ENCODE measurements around the gene PRKG1. TPM values are rescaled to one million over a fixed set of nuclear protein-coding genes. Genes with fewer than 3 reads are reported as not detected.
A peak's percentile ranks its signal among the peaks of the same experiment; 100 is the strongest.

Gene PRKG1
- total RNA-seq, 2 donors from 2014 or later: 31.5 to 34.7 TPM

- no peak for DNase-seq
- no peak for ATAC-seq
- intact Hi-C loops (cut with DNase I): loop anchor here in 1 of 2 donors (5.0 kb wide), 1 partner anchor 167 kb away; no protein-coding TSS in a partner anchor
Measured at GRCh38 chr10:51075043-51075872, 971 bp downstream of the PRKG1 start.

- DNase-seq: no peak
- intact Hi-C loops (cut with DNase I): loop anchor here in 1 of 2 donors (5.0 kb wide), 1 partner anchor 166 kb away; no protein-coding TSS in a partner anchor
Measured at GRCh38 chr10:51075873-51076229, 1.6 kb downstream of the PRKG1 start.

GRCh38 chr10:51076299-51076841 is 2.1 kb downstream of the PRKG1 start:
- intact Hi-C loops (cut with DNase I): loop anchor here in 1 of 2 donors (5.0 kb wide), 1 partner anchor 166 kb away; no protein-coding TSS in a partner anchor
- DNase-seq (no peak), ATAC-seq (no peak)

More at GRCh38 chr10:51075873-51076229, 1.6 kb downstream of the PRKG1 start:
- ATAC-seq: no peak

- ATAC-seq (no peak), DNase-seq (no peak)
- intact Hi-C loops (cut with DNase I): loop anchor here in 1 of 2 donors (5.0 kb wide), 1 partner anchor 165 kb away; no protein-coding TSS in a partner anchor
Measured at GRCh38 chr10:51077074-51077473, 2.8 kb downstream of the PRKG1 start.

GRCh38 chr10:51077507-51077906 is 3.2 kb downstream of the PRKG1 start:
- intact Hi-C loops (cut with DNase I): loop anchor here in 1 of 2 donors (5.0 kb wide), 1 partner anchor 165 kb away; no protein-coding TSS in a partner anchor
- DNase-seq (no peak), ATAC-seq (no peak)

- DNase-seq (no peak), ATAC-seq (no peak)
- intact Hi-C loops (cut with DNase I): loop anchor here in 1 of 2 donors (5.0 kb wide), 1 partner anchor 163 kb away; no protein-coding TSS in a partner anchor
Measured at GRCh38 chr10:51079331-51079730, 5.0 kb downstream of the PRKG1 start.

GRCh38 chr10:51079766-51080165 is 5.5 kb downstream of the PRKG1 start:
- ATAC-seq (no peak), DNase-seq (no peak)
- intact Hi-C loops (cut with DNase I): loop anchor here in 1 of 2 donors (5.0 kb wide), 1 partner anchor 163 kb away; no protein-coding TSS in a partner anchor

- intact Hi-C loops (cut with DNase I): no loop called here
Measured at GRCh38 chr10:51080311-51081006, 6.2 kb downstream of the PRKG1 start.

GRCh38 chr10:51082857-51083256 is 8.6 kb downstream of the PRKG1 start:
- DNase-seq (no peak), ATAC-seq (no peak)
- intact Hi-C loops (cut with DNase I): no loop called here

More at GRCh38 chr10:51080311-51081006, 6.2 kb downstream of the PRKG1 start:
- DNase-seq (no peak), ATAC-seq (no peak)

- DNase-seq (no peak), ATAC-seq (peak; percentile 35 to 40)
- intact Hi-C loops (cut with DNase I): no loop called here
Measured at GRCh38 chr10:51083356-51083853, 9.1 kb downstream of the PRKG1 start.

- ATAC-seq (peak in 1 of 2 donors; percentile 63), DNase-seq (no peak)
- intact Hi-C loops (cut with DNase I): no loop called here
Measured at GRCh38 chr10:51085204-51085603, 10.9 kb downstream of the PRKG1 start.

- DNase-seq (no peak), ATAC-seq (no peak)
- intact Hi-C loops (cut with DNase I): no loop called here
Measured at GRCh38 chr10:51086710-51087109, 12.4 kb downstream of the PRKG1 start.

GRCh38 chr10:51087114-51087513 is 12.8 kb downstream of the PRKG1 start:
- intact Hi-C loops (cut with DNase I): no loop called here
- DNase-seq (no peak), ATAC-seq (no peak)

GRCh38 chr10:51090190-51090589 is 15.9 kb downstream of the PRKG1 start:
- ATAC-seq (peak in 1 of 2 donors; percentile 83), DNase-seq (no peak)
- intact Hi-C loops (cut with DNase I): no loop called here

GRCh38 chr10:51092402-51092801 is 18.1 kb downstream of the PRKG1 start:
- peak; percentile 85 for DNase-seq
- intact Hi-C loops (cut with DNase I): no loop called here
- peak; percentile 79 to 93 for ATAC-seq

- DNase-seq (no peak), ATAC-seq (no peak)
- intact Hi-C loops (cut with DNase I): no loop called here
Measured at GRCh38 chr10:51095444-51095843, 21.2 kb downstream of the PRKG1 start.

- DNase-seq (no peak), ATAC-seq (no peak)
- intact Hi-C loops (cut with DNase I): no loop called here
Measured at GRCh38 chr10:51097546-51097945, 23.3 kb downstream of the PRKG1 start.

- ATAC-seq (no peak), DNase-seq (no peak)
- intact Hi-C loops (cut with DNase I): no loop called here
Measured at GRCh38 chr10:51100221-51100620, 25.9 kb downstream of the PRKG1 start.

- no peak for DNase-seq
- intact Hi-C loops (cut with DNase I): no loop called here
- no peak for ATAC-seq
Measured at GRCh38 chr10:51103554-51104217, 29.4 kb downstream of the PRKG1 start.

All from left cardiac atrium (tissue), 4 donors.